ENCODE data around the gene CEACAM7.

GRCh38 chr19:41626278-41626677, 61.8 kb downstream of the CEACAM7 start:
- no peak for TF ChIP-seq POLR2A (IDR thresholded peaks at IDR 0.05)
- TF ChIP-seq, protein P1, sequence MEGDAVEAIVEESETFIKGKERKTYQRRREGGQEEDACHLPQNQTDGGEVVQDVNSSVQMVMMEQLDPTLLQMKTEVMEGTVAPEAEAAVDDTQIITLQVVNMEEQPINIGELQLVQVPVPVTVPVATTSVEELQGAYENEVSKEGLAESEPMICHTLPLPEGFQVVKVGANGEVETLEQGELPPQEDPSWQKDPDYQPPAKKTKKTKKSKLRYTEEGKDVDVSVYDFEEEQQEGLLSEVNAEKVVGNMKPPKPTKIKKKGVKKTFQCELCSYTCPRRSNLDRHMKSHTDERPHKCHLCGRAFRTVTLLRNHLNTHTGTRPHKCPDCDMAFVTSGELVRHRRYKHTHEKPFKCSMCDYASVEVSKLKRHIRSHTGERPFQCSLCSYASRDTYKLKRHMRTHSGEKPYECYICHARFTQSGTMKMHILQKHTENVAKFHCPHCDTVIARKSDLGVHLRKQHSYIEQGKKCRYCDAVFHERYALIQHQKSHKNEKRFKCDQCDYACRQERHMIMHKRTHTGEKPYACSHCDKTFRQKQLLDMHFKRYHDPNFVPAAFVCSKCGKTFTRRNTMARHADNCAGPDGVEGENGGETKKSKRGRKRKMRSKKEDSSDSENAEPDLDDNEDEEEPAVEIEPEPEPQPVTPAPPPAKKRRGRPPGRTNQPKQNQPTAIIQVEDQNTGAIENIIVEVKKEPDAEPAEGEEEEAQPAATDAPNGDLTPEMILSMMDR (IDR thresholded peaks at IDR 0.05): no peak

Measured in thyroid gland (tissue), 4 donors.